H1 (cell line): ENCODE data around the gene NID2. TPM values are rescaled to one million over a fixed set of nuclear protein-coding genes. Genes with fewer than 3 reads are reported as not detected.
A peak's percentile ranks its signal among the peaks of the same experiment; 100 is the strongest.

ENCODE experiments used
- CTCF ChIA-PET: fragments of 300-600 bp; sonication (Branson Sonifier 250); formaldehyde crosslinking; loops from one replicate; lab custom pipeline; 2021; ENCODE audit not compliant: partially characterized antibody; lab: Charles Lee
- POLR2A ChIA-PET: fragments of 300-600 bp; sonication (Branson Sonifier 250); formaldehyde crosslinking; loops from one replicate; lab custom pipeline; 2021; ENCODE audit warnings: inconsistent platforms; ENCODE audit not compliant: partially characterized antibody; lab: Charles Lee
- DNase-seq, 2 experiments: peaks; one replicate each; pipeline versions ENCODE4 v3.0.0 to v3.0.0-alpha.2; 2010 to 2022; ENCODE audit warnings: low spot score in 2 of 2, low read depth in 1 of 2, mixed read lengths in 1 of 2
- FAIRE-seq: peaks from 2 replicates; lab custom pipeline; 2011; peaks lifted over from hg19 to GRCh38; lab: Jason Lieb, UNC
- H2AFZ ChIP-seq: 2 replicates; pipeline ENCODE4 v1.8.1; 2012; ENCODE audit warnings: low read length, inconsistent platforms
- H2AK5ac ChIP-seq: 2 replicates; pipeline ENCODE4 v1.6.1; 2013; ENCODE audit warnings: low read depth, low read length
- H2BK120ac ChIP-seq: replicated peaks from 2 replicates; pipeline ENCODE3; 2013; ENCODE audit warnings: low read depth, low read length, inconsistent platforms
- H2BK12ac ChIP-seq: 2 replicates; pipeline ENCODE4 v1.6.1; 2013; ENCODE audit warnings: low read depth, low read length
- H2BK15ac ChIP-seq: 2 replicates; pipeline ENCODE4 v1.6.1; 2013; ENCODE audit warnings: low read length
- H2BK20ac ChIP-seq: 2 replicates; pipeline ENCODE4 v1.6.1; 2013; ENCODE audit warnings: low read length
- H2BK5ac ChIP-seq: 2 replicates; pipeline ENCODE4 v1.6.1; 2013; ENCODE audit warnings: low read depth, low read length
- H3K14ac ChIP-seq: 2 replicates; pipeline ENCODE4 v1.6.1; 2013; ENCODE audit warnings: inconsistent platforms; ENCODE audit not compliant: insufficient read length
- H3K18ac ChIP-seq: 2 replicates; pipeline ENCODE4 v1.6.1; 2013; ENCODE audit warnings: low read length; ENCODE audit errors: extremely low read depth
- H3K23ac ChIP-seq: 2 replicates; pipeline ENCODE4 v1.6.1; 2013; ENCODE audit warnings: inconsistent platforms; ENCODE audit not compliant: insufficient read length
- H3K23me2 ChIP-seq: 2 replicates; pipeline ENCODE4 v1.6.1; 2013; ENCODE audit warnings: low read depth, low read length
- H3K27ac ChIP-seq: 2 replicates; pipeline ENCODE4 v1.6.1; 2011; ENCODE audit warnings: low read depth, low read length, inconsistent platforms
- H3K27me3 ChIP-seq, 4 experiments: replicated peaks in 1 of 4; 1 replicate in 1 of 4; 2 replicates in 3 of 4; pipeline versions ENCODE4 v1.6.1 to v1.8.1; 2011 to 2013; ENCODE audit warnings: low read length in 3 of 4, mild to moderate bottlenecking in 3 of 4, inconsistent platforms in 2 of 4, mixed read lengths in 2 of 4, moderate library complexity in 1 of 4; ENCODE audit not compliant: control insufficient read depth in 3 of 4, insufficient read depth in 3 of 4; ENCODE audit errors: extremely low read depth in 1 of 4
- H3K36me3 ChIP-seq, 4 experiments: 2 replicates each; pipeline versions ENCODE4 v1.6.1 to v1.8.1; 2011 to 2013; ENCODE audit warnings: mild to moderate bottlenecking in 4 of 4, low read length in 3 of 4, moderate library complexity in 2 of 4, control low read depth in 1 of 4, inconsistent platforms in 1 of 4; ENCODE audit not compliant: insufficient read depth in 4 of 4, control insufficient read depth in 2 of 4
- H3K4ac ChIP-seq: replicated peaks from 2 replicates; pipeline ENCODE3; 2013; ENCODE audit warnings: low read length, low read depth, mixed read lengths, inconsistent platforms; ENCODE audit not compliant: insufficient read length
- H3K4me1 ChIP-seq, 4 experiments: replicated peaks in 1 of 4; 1 replicate in 1 of 4; 2 replicates in 3 of 4; pipeline versions ENCODE4 v1.6.1 to v1.8.1; 2011 to 2013; ENCODE audit warnings: low read length in 3 of 4, inconsistent platforms in 2 of 4, mixed read lengths in 1 of 4; ENCODE audit not compliant: insufficient read depth in 4 of 4, control insufficient read depth in 3 of 4
- H3K4me2 ChIP-seq, 2 experiments: 2 replicates each; pipeline versions ENCODE4 v1.6.1 to v1.8.1; 2011 to 2013; ENCODE audit warnings: low read depth in 2 of 2, low read length in 2 of 2, control low read depth in 1 of 2, inconsistent platforms in 1 of 2, mild to moderate bottlenecking in 1 of 2; ENCODE audit not compliant: insufficient read depth in 1 of 2
- H3K4me3 ChIP-seq, 4 experiments: fragments of 200-600, 300-600 bp in 1 of 4; sonication (generic), shearing (Covaris generic), sonication (Bioruptor Twin) in 1 of 4; 2 replicates each; pipeline versions ENCODE4 v1.5.1 to v1.8.1; 2011 to 2016; ENCODE audit warnings: low read length in 4 of 4, low read depth in 3 of 4, control low read depth in 2 of 4, inconsistent platforms in 2 of 4, mild to moderate bottlenecking in 2 of 4, mixed read lengths in 1 of 4, moderate library complexity in 1 of 4; ENCODE audit not compliant: insufficient read depth in 2 of 4; ENCODE audit errors: extremely low read depth in 1 of 4
- H3K56ac ChIP-seq: replicated peaks from 2 replicates; pipeline ENCODE3; 2013; ENCODE audit warnings: low read depth, mild to moderate bottlenecking, mixed read lengths, low read length, inconsistent platforms; ENCODE audit not compliant: insufficient read length
- H3K79me1 ChIP-seq: 2 replicates; pipeline ENCODE4 v1.6.1; 2013; ENCODE audit warnings: low read depth, low read length, control low read depth
- H3K79me2 ChIP-seq, 2 experiments: 2 replicates each; pipeline versions ENCODE4 v1.6.1 to v1.8.1; 2012 to 2013; ENCODE audit warnings: low read length in 2 of 2, mild to moderate bottlenecking in 2 of 2, inconsistent platforms in 1 of 2; ENCODE audit not compliant: insufficient read depth in 2 of 2, control insufficient read depth in 1 of 2
- H3K9ac ChIP-seq, 4 experiments: replicated peaks in 1 of 4; 1 replicate in 1 of 4; 2 replicates in 3 of 4; pipeline versions ENCODE4 v1.6.1 to v1.8.1; 2011 to 2013; ENCODE audit warnings: low read depth in 3 of 4, low read length in 3 of 4, control low read depth in 2 of 4, mild to moderate bottlenecking in 2 of 4, moderate library complexity in 2 of 4, inconsistent platforms in 1 of 4; ENCODE audit errors: extremely low read depth in 1 of 4
- H3K9me3 ChIP-seq, 2 experiments: 2 replicates each; pipeline versions ENCODE4 v1.6.1 to v1.8.1; 2012 to 2013; ENCODE audit warnings: mild to moderate bottlenecking in 2 of 2, moderate library complexity in 2 of 2, control low read depth in 1 of 2, inconsistent platforms in 1 of 2, low read depth in 1 of 2, low read length in 1 of 2, mixed read lengths in 1 of 2; ENCODE audit not compliant: insufficient read depth in 2 of 2
- H4K20me1 ChIP-seq, 2 experiments: replicated peaks in 1 of 2; 2 replicates each; pipeline versions ENCODE3 to v1.8.1; 2011 to 2013; ENCODE audit warnings: inconsistent platforms in 2 of 2, low read length in 2 of 2, mild to moderate bottlenecking in 1 of 2; ENCODE audit not compliant: insufficient read depth in 2 of 2, control insufficient read depth in 1 of 2
- H4K5ac ChIP-seq: 2 replicates; pipeline ENCODE4 v1.6.1; 2013; ENCODE audit warnings: low read length, low read depth, mixed read lengths, inconsistent platforms; ENCODE audit not compliant: insufficient read length
- H4K8ac ChIP-seq: 2 replicates; pipeline ENCODE4 v1.8.0; 2013; ENCODE audit warnings: mild to moderate bottlenecking, moderate library complexity, low read length, inconsistent platforms; ENCODE audit not compliant: insufficient read depth; ENCODE audit errors: extremely low read depth
- H4K91ac ChIP-seq: replicated peaks from 2 replicates; pipeline ENCODE3; 2013; ENCODE audit warnings: low read length, mixed read lengths, inconsistent platforms; ENCODE audit not compliant: insufficient read length
- CHD2 ChIP-seq: IDR thresholded peaks from 2 replicates; pipeline ENCODE4 v1.6.1; 2012; ENCODE audit warnings: low read length, improper control_type of control experiment
- FOSL1 ChIP-seq: IDR thresholded peaks from 2 replicates; pipeline ENCODE4 v1.6.1; 2011; ENCODE audit warnings: mild to moderate bottlenecking, low read depth, low read length, moderate library complexity; ENCODE audit not compliant: insufficient read depth
- KDM5A ChIP-seq: fragments of 200-600 bp; IDR thresholded peaks from 2 replicates; pipeline ENCODE4 v1.7.1; 2012; ENCODE audit warnings: mild to moderate bottlenecking, low read length, inconsistent platforms, mixed read lengths
- POLR2AphosphoS5 ChIP-seq: IDR thresholded peaks from 2 replicates; pipeline ENCODE4 v1.6.1; 2011; ENCODE audit warnings: low read depth, low read length
- RAD21 ChIP-seq, 2 experiments: IDR thresholded peaks in 1 of 2; conservative IDR thresholded peaks in 1 of 2; 2 replicates each; pipeline ENCODE4 v1.6.1; 2011; ENCODE audit warnings: low read depth in 2 of 2, low read length in 2 of 2, improper control_type of control experiment in 1 of 2, inconsistent platforms in 1 of 2, mild to moderate bottlenecking in 1 of 2, moderate library complexity in 1 of 2
- SIX5 ChIP-seq: IDR thresholded peaks from 2 replicates; pipeline ENCODE4 v1.6.1; 2011; ENCODE audit warnings: mild to moderate bottlenecking, low read depth, low read length
- SP1 ChIP-seq: IDR thresholded peaks from 2 replicates; pipeline ENCODE4 v1.6.1; 2011; ENCODE audit warnings: low read depth, low read length
- TCF12 ChIP-seq: IDR thresholded peaks from 2 replicates; pipeline ENCODE4 v1.6.1; 2011; ENCODE audit warnings: low read depth, mild to moderate bottlenecking, low read length
- WGBS, 2 experiments: shearing (Covaris generic) in 1 of 2; methylation state at CpG; one replicate each; pipeline versions ENCODE4 v1.1.6 to v1.1.7; 2013 to 2015; ENCODE audit warnings: low lambda C conversion rate in 2 of 2, mixed read lengths in 2 of 2, inconsistent platforms in 1 of 2, low coverage in 1 of 2, missing lambda C conversion rate in 1 of 2; ENCODE audit not compliant: insufficient replicate concordance in 2 of 2, insufficient coverage in 1 of 2, insufficient read length in 1 of 2; ENCODE audit errors: extremely low coverage in 1 of 2, missing lambda C conversion rate in 1 of 2; 5-methylcytosine and 5-hydroxymethylcytosine counted together
- polyA plus RNA-seq, 7 experiments: library from polyadenylated mRNA; depleted of rRNA in 3 of 7; stranded (reverse) in 5 of 7; unstranded in 2 of 7; fragments of >200 nt in 5 of 7; fragments of 200-250 nt in 2 of 7; gene quantifications; 1 replicate in 5 of 7; 2 replicates in 1 of 7; 4 replicates in 1 of 7; pipeline versions ENCODE4 v1.2.1 to v1.2.3, GENCODE V29; 2011 to 2013; ENCODE audit warnings: missing spikeins in 2 of 7, mixed read lengths in 2 of 7
- total RNA-seq: library from RNA; stranded (reverse); fragmentation: NEBNext Ultra II Directional; extraction: Animal tissue kit (Norgen Biotek cat#: 25700); gene quantifications from 2 replicates; pipeline ENCODE4 v1.2.1, GENCODE V29; 2021

The NID2 gene
- total and polyA plus RNA-seq, 2 of the 8 experiments (the other 6 are each of a cell fraction or from before 2014, with no cell fraction given) = 6.1 to 12.6 TPM

DNA sequence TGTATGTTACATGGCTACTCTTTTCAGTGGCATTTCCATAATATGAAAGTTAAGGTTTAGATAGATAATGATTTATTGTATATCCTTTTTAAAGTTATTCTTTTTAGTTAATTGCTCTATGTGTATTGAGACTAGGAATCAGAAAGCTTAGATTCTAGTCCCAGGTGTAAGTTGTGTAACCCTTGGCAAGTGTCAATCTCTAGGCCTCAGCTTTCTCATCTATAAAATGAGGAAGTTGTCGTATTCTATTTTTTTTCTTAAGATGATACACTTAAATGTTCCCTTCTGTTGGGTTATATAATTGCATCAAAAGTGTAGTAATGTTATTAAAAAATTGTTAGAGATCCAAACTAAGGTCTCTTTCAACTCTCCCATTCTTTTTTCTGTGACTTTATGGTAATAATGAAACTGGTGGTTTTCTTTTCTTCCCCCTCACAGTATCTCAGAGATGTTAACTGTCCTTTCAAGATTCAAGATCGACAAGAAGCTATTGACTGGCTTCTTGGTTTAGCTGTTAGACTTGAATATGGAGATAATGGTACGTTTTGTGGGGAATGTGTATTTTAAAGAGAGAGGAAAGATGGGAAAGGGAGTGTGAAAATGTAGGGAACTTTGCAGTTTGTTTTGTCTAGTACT, 75.5 kb downstream of the NID2 start:
- Histone ChIP-seq H3K9ac (no peak overlapping the region), H2BK15ac (no peak overlapping the region), H2BK12ac (no peak overlapping the region), H3K4ac (no peak overlapping the region), H3K14ac (no peak overlapping the region), H3K4me1 (peaks cover 0 to 2% (median 0%) of the 10 kb centered on the region in 4 experiments; a peak in 2 of 7 replicates), H4K91ac (no peak overlapping the region), H3K18ac (no peak overlapping the region), H3K9me3 (no peaks in the 10 kb centered on the region), H3K4me3 (no peak overlapping the region), H3K4me2 (no peak overlapping the region), H3K27ac (no peak overlapping the region), H3K23ac (no peak overlapping the region), H2BK20ac (no peak overlapping the region), H3K23me2 (peaks cover 11% of the 10 kb centered on the region), H2AFZ (no peak overlapping the region), H4K8ac (no peak overlapping the region), H2BK120ac (no peak overlapping the region), H2BK5ac (no peak overlapping the region), H3K36me3 (peaks cover 12 to 57% (median 26%) of the 10 kb centered on the region in 4 experiments), H3K79me1 (no peaks in the 10 kb centered on the region), H4K20me1 (peaks cover 5 to 9% of the 10 kb centered on the region in 2 experiments), H3K79me2 (peaks cover 11 to 74% of the 10 kb centered on the region in 2 experiments), H3K56ac (peak overlapping the region; percentile 64), H4K5ac (no peak overlapping the region), H3K27me3 (no peaks in the 10 kb centered on the region), H2AK5ac (no peak overlapping the region)
- no peak for TF ChIP-seq CHD2
- no peak for TF ChIP-seq RAD21 (IDR thresholded peaks at IDR 0.05 in 1 of 2, conservative IDR thresholded peaks at IDR 0.05 in 1 of 2; ENCODE audit: low read depth in 2 of 2, low read length in 2 of 2)
- TF ChIP-seq TCF12 = no peak
- TF ChIP-seq POLR2AphosphoS5 = no peak
- no peak for TF ChIP-seq FOSL1
- no peak for TF ChIP-seq SIX5
- no peak for TF ChIP-seq KDM5A
- no peak for TF ChIP-seq SP1
- DNase-seq (no peak), FAIRE-seq (no peak)
- CTCF ChIA-PET = interaction anchor here (0.9 to 2.2 kb wide), 4 partner anchors 11 to 136 kb away, joined by 3 to 6 read pairs (median 4); no protein-coding TSS in a partner anchor
- POLR2A ChIA-PET = interaction anchor here (1.1 kb wide), 1 partner anchor 54 kb away, joined by 3 read pairs; no protein-coding TSS in a partner anchor
- whole genome bisulfite sequencing, 2 experiments = 92 to 100% methylated on average over 1 to 3 of the region's 3 CpGs
